Measurements from ENCODE around the gene MINDY3.

Gene MINDY3

DNA sequence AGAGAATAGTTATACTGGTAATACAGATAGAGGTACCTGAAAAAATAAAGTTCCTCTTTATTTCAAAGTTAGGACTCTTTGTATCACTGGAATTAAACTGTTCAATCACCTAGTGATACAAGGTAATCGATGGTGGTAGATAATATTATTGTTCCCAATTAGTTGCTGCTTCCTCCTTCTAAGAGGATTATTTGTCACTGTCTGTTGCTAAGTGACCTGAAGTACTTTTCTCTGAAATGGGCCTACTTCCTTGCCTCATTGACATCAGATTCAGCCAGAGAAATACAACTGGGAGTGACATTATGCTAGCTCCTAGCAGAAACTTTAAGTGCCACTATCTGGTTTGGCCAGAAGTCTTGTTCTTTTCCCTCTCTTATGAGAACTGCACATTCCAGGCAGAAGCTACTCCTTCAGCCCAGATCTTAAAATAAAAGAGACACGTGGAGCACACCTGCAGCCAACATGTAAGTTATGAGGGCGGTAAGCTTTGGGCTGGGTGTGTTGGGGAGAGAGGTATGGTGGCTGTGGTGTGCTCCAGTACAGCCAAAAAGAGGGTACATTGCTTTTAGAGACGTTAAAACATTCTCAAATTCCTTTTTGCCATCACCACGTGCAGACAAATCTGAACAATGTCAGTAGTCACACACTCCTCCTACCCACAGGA is 54.8 kb downstream of the MINDY3 start:
- no peak for DNase-seq (ENCODE audit: low spot score)

GRCh38 chr10:15804109-15804508 is 56.2 kb downstream of the MINDY3 start:
- no peak for DNase-seq (ENCODE audit: low spot score)

DNA sequence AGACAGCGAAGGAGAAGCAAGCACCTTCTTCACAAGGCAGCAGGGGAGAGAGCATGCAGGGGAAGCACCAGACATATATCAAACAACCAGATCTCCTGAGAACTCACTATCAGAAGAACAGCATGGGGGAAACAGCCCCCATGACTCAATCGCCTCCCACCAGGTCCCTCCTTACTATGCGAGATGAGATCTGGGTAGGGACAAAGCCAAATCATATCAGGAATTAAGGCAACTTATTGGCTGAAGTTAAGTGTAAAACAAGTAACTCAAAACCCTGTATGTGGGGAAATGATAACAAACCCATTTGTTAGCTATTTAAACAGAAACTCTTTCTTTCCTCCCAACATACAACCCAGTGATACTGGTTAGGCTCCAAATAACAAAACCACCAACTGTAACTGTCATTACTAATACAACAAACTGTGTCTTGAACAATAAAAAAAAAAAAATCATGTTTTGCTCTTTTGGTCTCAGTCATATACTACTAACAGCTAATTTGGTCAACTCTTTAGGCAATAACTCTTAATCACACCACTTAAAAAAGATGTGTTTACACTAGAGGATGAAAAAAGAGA is 57.8 kb downstream of the MINDY3 start:
- no peak for DNase-seq (ENCODE audit: low spot score)

GRCh38 chr10:15801641-15802040 is 58.7 kb downstream of the MINDY3 start:
- DNase-seq (ENCODE audit: low spot score), result no peak

DNA sequence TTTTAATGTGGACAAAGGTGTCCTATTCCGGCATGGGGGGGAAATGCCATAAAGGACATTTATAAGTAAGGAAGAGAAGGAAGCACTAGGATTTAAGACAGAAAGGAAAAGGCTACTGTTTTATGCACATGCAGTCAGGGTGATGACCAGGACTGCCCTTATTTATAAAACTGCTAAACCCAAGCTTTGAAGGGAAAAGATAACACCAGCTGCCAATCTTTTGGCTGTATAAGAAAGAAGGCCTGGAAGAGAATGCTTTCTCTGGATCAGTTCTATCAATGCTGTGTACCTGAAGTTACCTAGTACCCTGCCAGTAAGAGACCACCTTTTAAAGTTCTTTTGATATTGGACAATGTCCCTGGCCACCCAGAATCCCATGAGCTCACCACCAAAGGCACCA is 59.2 kb downstream of the MINDY3 start:
- DNase-seq (ENCODE audit: low spot score), result no peak

DNA sequence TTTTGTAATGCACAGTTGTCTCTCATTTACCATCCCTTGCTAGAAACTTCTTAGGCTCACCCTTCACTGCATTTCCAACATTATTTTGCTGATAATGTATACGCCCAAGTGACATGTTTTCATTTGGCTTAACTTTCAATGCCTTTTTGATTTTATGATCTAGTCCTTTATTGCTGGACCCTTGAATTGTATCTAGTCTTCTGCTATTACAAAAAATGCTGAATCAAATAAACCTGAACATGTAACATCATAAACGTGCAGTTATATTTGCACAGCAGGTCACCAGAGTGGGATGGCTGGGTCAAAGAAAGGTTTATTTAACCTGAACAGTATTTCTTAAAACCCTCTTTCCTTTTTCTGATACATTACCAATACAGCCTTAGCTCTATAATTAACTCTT is 63.0 kb downstream of the MINDY3 start:
- DNase-seq (ENCODE audit: low spot score), result no peak

GRCh38 chr10:15796762-15797161 is 63.5 kb downstream of the MINDY3 start:
- no peak for DNase-seq (ENCODE audit: low spot score)

- DNase-seq (ENCODE audit: low spot score), result no peak
Observed at GRCh38 chr10:15796098-15796759, 64.1 kb downstream of the MINDY3 start.

GRCh38 chr10:15795036-15795792 is 65.1 kb downstream of the MINDY3 start:
- DNase-seq (ENCODE audit: low spot score), result no peak

DNA sequence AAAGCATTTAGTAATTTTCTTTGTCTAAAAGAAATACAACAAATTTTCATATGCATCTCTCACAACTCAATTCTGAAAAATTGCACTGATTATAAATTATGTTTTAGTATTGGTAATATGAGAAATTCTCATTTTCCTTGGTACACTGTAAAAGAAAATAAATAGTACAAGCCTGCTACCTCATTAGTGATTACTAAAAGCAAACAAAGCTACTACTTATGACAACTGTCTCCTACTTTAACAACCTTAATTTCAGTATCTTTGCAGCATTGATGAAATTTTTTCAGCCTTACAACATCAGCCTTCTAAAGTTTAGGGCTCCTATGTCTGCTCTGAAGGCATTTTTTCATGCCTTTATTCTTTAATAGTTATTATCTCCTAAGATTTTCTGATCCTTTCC is 65.7 kb downstream of the MINDY3 start:
- no peak for DNase-seq (ENCODE audit: low spot score)

- no peak for DNase-seq (ENCODE audit: low spot score)
Observed at GRCh38 chr10:15793664-15794063, 66.6 kb downstream of the MINDY3 start.

DNA sequence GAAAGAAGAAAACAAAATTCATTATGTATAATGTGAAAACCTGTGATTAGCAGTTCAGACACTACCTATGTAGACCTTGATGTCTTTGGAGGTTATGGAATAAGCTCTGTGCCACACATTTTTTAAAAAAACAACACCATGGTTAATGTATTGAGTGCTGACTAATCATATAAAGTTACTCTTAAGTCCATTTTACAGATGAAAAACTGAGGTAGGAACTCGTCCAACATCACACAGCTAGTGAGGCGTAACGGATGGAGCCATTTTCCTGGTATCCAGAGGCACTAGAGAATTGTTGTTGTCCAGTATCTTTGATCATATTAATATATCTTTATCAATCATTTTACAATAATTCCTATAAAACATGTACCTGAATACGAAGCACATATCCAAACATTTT is 67.5 kb downstream of the MINDY3 start:
- no peak for DNase-seq (ENCODE audit: low spot score)

DNA sequence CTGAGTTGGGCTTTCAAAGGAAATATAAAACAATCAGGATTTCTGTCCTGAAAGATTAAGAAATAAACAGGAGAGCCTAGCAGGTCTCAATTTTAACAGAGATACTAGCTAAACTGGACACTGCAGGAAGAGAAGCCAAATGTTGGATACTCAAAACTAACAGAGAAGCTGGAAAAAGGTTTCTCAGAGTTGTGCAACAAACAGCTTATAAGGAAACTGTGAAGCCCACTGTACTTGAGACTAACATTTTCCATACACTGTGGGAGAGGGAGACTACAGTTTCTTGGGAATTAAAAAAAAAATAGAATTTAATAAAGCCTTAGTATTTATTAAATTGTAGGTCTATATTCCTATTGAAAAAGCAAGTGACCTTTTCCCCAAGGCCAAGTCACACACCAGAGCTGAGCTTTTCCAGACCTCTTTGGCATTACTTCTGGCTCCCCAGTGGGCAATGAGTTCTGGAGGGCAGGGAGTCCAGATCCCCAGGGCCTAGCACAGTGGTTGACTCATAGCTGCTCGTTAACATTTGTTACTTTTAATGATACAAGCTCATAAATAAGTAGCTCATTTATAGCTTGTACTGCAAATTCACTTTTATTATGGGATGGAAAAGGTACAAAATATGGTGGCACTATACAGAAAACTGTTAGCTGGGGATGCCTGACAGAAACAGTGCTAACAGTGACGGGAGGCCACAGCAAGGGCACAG is 68.3 kb downstream of the MINDY3 start:
- no peak for DNase-seq (ENCODE audit: low spot score)

DNA sequence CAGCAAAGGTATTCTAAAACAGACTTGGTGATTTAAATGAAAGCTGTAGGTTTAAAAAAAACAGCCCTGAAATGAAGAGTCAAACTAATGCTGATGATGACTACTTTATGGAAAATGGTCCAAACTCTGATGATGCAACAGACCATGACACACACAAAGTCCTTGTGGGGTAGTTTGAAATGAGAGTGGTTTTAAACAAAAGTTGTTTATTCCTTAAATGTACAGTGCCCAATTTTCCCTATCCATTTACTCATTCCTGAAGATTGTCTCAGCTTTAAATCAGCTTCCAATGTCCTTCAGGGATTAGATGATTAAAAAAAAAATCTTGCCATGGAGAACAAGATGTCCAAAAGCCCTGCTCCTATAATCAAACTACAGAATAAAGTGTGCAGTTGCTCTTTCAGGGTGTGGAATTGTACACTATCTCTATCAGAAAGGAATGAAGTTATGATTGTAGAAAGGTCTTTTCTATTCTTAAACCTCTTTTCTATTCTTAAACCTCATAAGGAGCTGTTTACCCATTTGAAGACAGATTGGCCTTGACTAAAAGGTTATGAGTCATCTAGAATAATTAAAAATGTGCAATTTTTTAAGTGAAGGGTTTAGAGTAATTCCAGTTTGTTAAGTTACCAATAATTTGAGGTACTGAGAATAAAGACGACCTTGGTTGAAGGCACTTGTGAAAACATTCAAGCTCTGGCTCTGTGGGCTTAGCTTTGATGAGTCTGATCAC is 70.3 kb downstream of the MINDY3 start:
- DNase-seq (ENCODE audit: low spot score), result no peak

GRCh38 chr10:15787426-15787825 is 72.9 kb downstream of the MINDY3 start:
- DNase-seq (ENCODE audit: low spot score), result no peak

DNA sequence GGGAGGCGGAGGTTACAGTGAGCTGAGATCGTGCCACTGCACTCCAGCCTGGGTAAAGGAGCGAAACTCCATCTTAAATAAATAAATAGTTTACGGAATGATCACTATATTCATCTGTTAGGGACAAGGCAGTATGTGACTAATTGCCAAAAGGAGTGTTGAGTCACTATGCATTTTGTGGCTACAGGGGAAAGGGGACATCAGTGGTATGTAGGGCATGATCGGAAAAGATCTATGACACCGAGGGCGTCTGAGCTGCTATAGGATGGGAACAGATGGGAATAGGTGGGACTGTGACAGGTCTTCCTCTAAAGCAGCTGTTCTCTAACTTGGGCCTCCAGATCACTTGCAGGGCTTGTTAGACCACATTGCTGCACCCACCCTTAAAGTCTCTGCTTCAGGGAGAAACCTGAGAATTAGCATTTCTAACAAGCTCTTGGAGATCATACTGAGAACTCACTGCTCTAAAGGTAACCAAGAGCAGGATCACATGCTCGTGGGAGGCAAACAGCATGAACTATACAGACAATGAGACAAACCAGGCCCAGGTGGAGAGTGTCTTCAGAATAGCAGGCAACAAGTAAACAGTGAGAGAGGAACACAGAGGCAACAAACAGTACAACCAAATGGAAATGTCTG is 75.5 kb downstream of the MINDY3 start:
- DNase-seq (ENCODE audit: low spot score), result no peak

DNA sequence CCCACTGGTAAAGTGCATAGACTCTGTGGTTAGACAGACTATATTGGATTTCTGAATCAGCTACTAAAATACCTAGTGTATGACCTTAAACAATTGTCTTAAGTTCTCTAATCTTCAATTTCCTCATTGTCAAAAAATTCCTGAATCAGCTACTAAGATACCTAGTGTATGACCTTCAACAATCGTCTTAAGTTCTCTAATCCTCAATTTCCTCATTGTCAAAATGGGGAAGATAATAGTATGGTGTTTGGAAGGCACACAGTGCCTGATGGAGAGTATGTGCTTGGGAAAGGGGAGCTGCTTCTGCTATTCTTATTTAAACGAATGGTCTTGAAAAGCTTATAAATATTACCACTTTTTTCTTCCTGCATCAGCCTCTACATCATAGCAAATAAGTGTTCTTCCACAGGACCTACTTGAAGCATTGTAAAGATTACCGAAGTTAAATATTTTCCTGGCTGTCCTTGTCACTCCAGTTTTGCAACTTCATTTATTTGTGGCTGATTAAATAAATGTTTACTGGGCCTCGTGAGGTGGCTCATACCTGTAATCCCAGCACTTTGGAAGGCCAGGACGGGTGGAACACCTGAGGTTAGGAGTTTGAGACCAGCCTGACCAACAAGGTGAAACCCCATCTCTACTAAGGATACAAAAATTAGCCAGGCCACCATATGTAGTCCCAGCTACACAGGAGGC is 76.2 kb downstream of the MINDY3 start:
- no peak for DNase-seq (ENCODE audit: low spot score)

- DNase-seq (ENCODE audit: low spot score), result no peak
Observed at GRCh38 chr10:15782851-15783250, 77.5 kb downstream of the MINDY3 start.

GRCh38 chr10:15781381-15781960 is 78.8 kb downstream of the MINDY3 start:
- DNase-seq (ENCODE audit: low spot score), result no peak

All from CD4-positive, alpha-beta T cell treated with Interleukin-6 at 100 ng/mL for 8 hours (primary cell).